IPS DF 19.7 (cell line): Measurements from ENCODE around the gene DENND4C.
A peak's percentile ranks its signal among the peaks of the same experiment; 100 is the strongest.
"Not testable (repeated sequence)": the region's sequence is repeated elsewhere in the genome, so short reads cannot be mapped to it uniquely, and the experiment has no call there.

Source experiments
- DNase-seq: peaks from one replicate; pipeline ENCODE4 v3.0.0-alpha.2; 2013; ENCODE audit warnings: low read depth, low spot score

Gene DENND4C

GRCh38 chr9:19372567-19372966 lies 142.1 kb downstream of the DENND4C start:
- no peak for DNase-seq

GRCh38 chr9:19373527-19373926 lies 143.0 kb downstream of the DENND4C start:
- DNase-seq = no peak

GRCh38 chr9:19375538-19375937 lies 145.0 kb downstream of the DENND4C start:
- DNase-seq = no peak

- DNase-seq = no peak
Measured at GRCh38 chr9:19376931-19377330, 146.4 kb downstream of the DENND4C start.

GRCh38 chr9:19378164-19378563 lies 147.7 kb downstream of the DENND4C start:
- no peak for DNase-seq

GRCh38 chr9:19378647-19379046 lies 148.2 kb downstream of the DENND4C start:
- no peak for DNase-seq

GRCh38 chr9:19379283-19379682 lies 148.8 kb downstream of the DENND4C start:
- DNase-seq = no peak

- DNase-seq = no peak
Measured at GRCh38 chr9:19379697-19380046, 149.2 kb downstream of the DENND4C start.

- DNase-seq = no peak
Measured at GRCh38 chr9:19380826-19381075, 150.3 kb downstream of the DENND4C start.

GRCh38 chr9:19381656-19382055 lies 151.2 kb downstream of the DENND4C start:
- no peak for DNase-seq

GRCh38 chr9:19385212-19385611 lies 154.7 kb downstream of the DENND4C start:
- not testable (repeated sequence) for DNase-seq

- no peak for DNase-seq
Measured at GRCh38 chr9:19385786-19386501, 155.5 kb downstream of the DENND4C start.

GRCh38 chr9:19386502-19387044 lies 156.1 kb downstream of the DENND4C start:
- DNase-seq = no peak

- no peak for DNase-seq
Measured at GRCh38 chr9:19387317-19387716, 156.8 kb downstream of the DENND4C start.

- DNase-seq = not testable (repeated sequence)
Measured at GRCh38 chr9:19389539-19389938, 159.0 kb downstream of the DENND4C start.

- no peak for DNase-seq
Measured at GRCh38 chr9:19397845-19398244, 167.4 kb downstream of the DENND4C start.

GRCh38 chr9:19403231-19403630 lies 172.7 kb downstream of the DENND4C start:
- not testable (repeated sequence) for DNase-seq

- no peak for DNase-seq
Measured at GRCh38 chr9:19404283-19405075, 174.0 kb downstream of the DENND4C start.

GRCh38 chr9:19405771-19406170 lies 175.3 kb downstream of the DENND4C start:
- DNase-seq = no peak

- DNase-seq = no peak
Measured at GRCh38 chr9:19408316-19408692, 177.8 kb downstream of the DENND4C start.

GRCh38 chr9:19408693-19409400 lies 178.4 kb downstream of the DENND4C start, which contains the start of gene ACER2:
Gene ACER2, plus strand, starts transcription at chr9:19409009. Its CDS starts 76 bp downstream, at chr9:19409085.
- DNase-seq = peak; percentile 70

GRCh38 chr9:19409401-19410194 lies 179.1 kb downstream of the DENND4C start:
- DNase-seq = no peak
